HG03039 (cell line): ENCODE results near the gene TRIM72.
"Not testable (repeated sequence)": the region's sequence is repeated elsewhere in the genome, so short reads cannot be mapped to it uniquely, and the experiment has no call there.

Experiments
- ATAC-seq: cut with Tn5 transposase; IDR thresholded peaks from one replicate; pipeline ENCODE4 v1.9.1; 2021; ENCODE audit warnings: mild to moderate bottlenecking, moderate library complexity; ENCODE audit not compliant: unreplicated experiment

TRIM72 gene

GRCh38 chr16:31251435-31251834 lies 37.5 kb downstream of the TRIM72 start:
- ATAC-seq, result no peak

GRCh38 chr16:31253642-31254045 lies 39.7 kb downstream of the TRIM72 start:
- ATAC-seq, result no peak

- no peak for ATAC-seq
These were observed 42.5 kb downstream of the TRIM72 start for GRCh38 chr16:31256466-31256865.

- no peak for ATAC-seq
These were observed 44.4 kb downstream of the TRIM72 start for GRCh38 chr16:31258366-31258765.

GRCh38 chr16:31260136-31260931 lies 46.4 kb downstream of the TRIM72 start:
- no peak for ATAC-seq

GRCh38 chr16:31262084-31262483 lies 48.2 kb downstream of the TRIM72 start:
- no peak for ATAC-seq

- peak; percentile 91 for ATAC-seq
These were observed 51.7 kb downstream of the TRIM72 start for GRCh38 chr16:31265329-31266245.

- ATAC-seq, result no peak
These were observed 53.6 kb downstream of the TRIM72 start for GRCh38 chr16:31267332-31268032.

- no peak for ATAC-seq
These were observed 54.1 kb downstream of the TRIM72 start for GRCh38 chr16:31268033-31268365.

GRCh38 chr16:31268891-31269290 lies 55.0 kb downstream of the TRIM72 start:
- no peak for ATAC-seq

GRCh38 chr16:31269541-31269940 lies 55.6 kb downstream of the TRIM72 start:
- ATAC-seq, result no peak

- not testable (repeated sequence) for ATAC-seq
These were observed 56.1 kb downstream of the TRIM72 start for GRCh38 chr16:31269973-31270372.

- no peak for ATAC-seq
These were observed 56.9 kb downstream of the TRIM72 start for GRCh38 chr16:31270795-31271194.

GRCh38 chr16:31271621-31272190 lies 57.8 kb downstream of the TRIM72 start:
- no peak for ATAC-seq

- ATAC-seq, result no peak
These were observed 59.3 kb downstream of the TRIM72 start for GRCh38 chr16:31273187-31273586.

GRCh38 chr16:31273676-31274075 lies 59.8 kb downstream of the TRIM72 start:
- no peak for ATAC-seq

GRCh38 chr16:31274831-31275816 lies 61.2 kb downstream of the TRIM72 start:
- ATAC-seq, result no peak

- ATAC-seq, result no peak
These were observed 62.7 kb downstream of the TRIM72 start for GRCh38 chr16:31276600-31276999.

- no peak for ATAC-seq
These were observed 63.8 kb downstream of the TRIM72 start for GRCh38 chr16:31277659-31278260.
